Measurements from ENCODE around the gene CYSRT1. TPM values are rescaled to one million over a fixed set of nuclear protein-coding genes. Genes with fewer than 3 reads are reported as not detected.

Gene CYSRT1
- total RNA-seq, 1 donor from 2014 or later = 2.1 TPM

GRCh38 chr9:137263506-137263905, 38.5 kb downstream of the CYSRT1 start:
- Histone ChIP-seq H3K36me3 (ENCODE audit: control insufficient read depth, insufficient read depth, low read length) (peaks cover 3% of the 10 kb centered on the region), H3K4me3 (ENCODE audit: low read depth, low read length) (no peak overlapping the region), H3K27me3 (ENCODE audit: control insufficient read depth, insufficient read depth, low read length) (no peaks in the 10 kb centered on the region)
- DNase-seq (ENCODE audit: low read depth) = no peak
- no peak for TF ChIP-seq CTCF (IDR thresholded peaks at IDR 0.05; ENCODE audit: insufficient read depth, low read length, poor library complexity, severe bottlenecking)

- TF ChIP-seq CTCF (IDR thresholded peaks at IDR 0.05; ENCODE audit: insufficient read depth, low read length, poor library complexity, severe bottlenecking) = no peak
- Histone ChIP-seq H3K36me3 (ENCODE audit: control insufficient read depth, insufficient read depth, low read length) (peaks cover 3% of the 10 kb centered on the region), H3K27me3 (ENCODE audit: control insufficient read depth, insufficient read depth, low read length) (no peaks in the 10 kb centered on the region), H3K4me3 (ENCODE audit: low read depth, low read length) (no peak overlapping the region)
- no peak for DNase-seq (ENCODE audit: low read depth)
Measured at GRCh38 chr9:137264067-137264466, 39.1 kb downstream of the CYSRT1 start.

GRCh38 chr9:137265496-137266161, 40.7 kb downstream of the CYSRT1 start:
- peaks cover 3% of the 10 kb centered on the region for H3K36me3 ChIP-seq (ENCODE audit: control insufficient read depth, insufficient read depth, low read length)
- no peak overlapping the region for H3K4me3 ChIP-seq (ENCODE audit: low read depth, low read length)
- H3K27me3 ChIP-seq (ENCODE audit: control insufficient read depth, insufficient read depth, low read length) = no peaks in the 10 kb centered on the region
- DNase-seq (ENCODE audit: low read depth) = no peak
- TF ChIP-seq CTCF (IDR thresholded peaks at IDR 0.05; ENCODE audit: insufficient read depth, low read length, poor library complexity, severe bottlenecking) = no peak

GRCh38 chr9:137266162-137266527, 41.2 kb downstream of the CYSRT1 start:
- H3K27me3 ChIP-seq (ENCODE audit: control insufficient read depth, insufficient read depth, low read length) = no peaks in the 10 kb centered on the region
- peaks cover 3% of the 10 kb centered on the region for H3K36me3 ChIP-seq (ENCODE audit: control insufficient read depth, insufficient read depth, low read length)
- DNase-seq (ENCODE audit: low read depth) = no peak
- H3K4me3 ChIP-seq (ENCODE audit: low read depth, low read length) = no peak overlapping the region
- TF ChIP-seq CTCF (IDR thresholded peaks at IDR 0.05; ENCODE audit: insufficient read depth, low read length, poor library complexity, severe bottlenecking) = no peak

- no peaks in the 10 kb centered on the region for H3K27me3 ChIP-seq (ENCODE audit: control insufficient read depth, insufficient read depth, low read length)
- H3K4me3 ChIP-seq (ENCODE audit: low read depth, low read length) = no peak overlapping the region
- TF ChIP-seq CTCF (IDR thresholded peaks at IDR 0.05; ENCODE audit: insufficient read depth, low read length, poor library complexity, severe bottlenecking) = no peak
- DNase-seq (ENCODE audit: low read depth) = no peak
- H3K36me3 ChIP-seq (ENCODE audit: control insufficient read depth, insufficient read depth, low read length) = peaks cover 3% of the 10 kb centered on the region
Measured at GRCh38 chr9:137266585-137267453, 41.8 kb downstream of the CYSRT1 start.

Data from kidney epithelial cell (primary cell).